T-cell (primary cell): Measurements from ENCODE around the gene TNFSF13. TPM values are rescaled to one million over a fixed set of nuclear protein-coding genes. Genes with fewer than 3 reads are reported as not detected.
"Not testable (repeated sequence)": the region's sequence is repeated elsewhere in the genome, so short reads cannot be mapped to it uniquely, and the experiment has no call there.

Source experiments
- ATAC-seq, 4 experiments: fragments of 200-7000 bp in 3 of 4; fragments of 150-1000 bp in 1 of 4; cut with Tn5 transposase; replicated peaks in 1 of 4; 1 replicate in 3 of 4; 2 replicates in 1 of 4; pipeline ENCODE4 v1.10.0; 2021; ENCODE audit warnings: moderate library complexity in 3 of 4, mild to moderate bottlenecking in 2 of 4, moderate number of reproducible peaks in 1 of 4
- CTCF ChIA-PET, 2 donors: fragments of 300-600 bp; sonication (Branson Sonifier 250); formaldehyde crosslinking; loops; one replicate each; lab custom pipeline; 2022; ENCODE audit warnings: antibody characterized with exemption in 2 of 2; lab: Charles Lee
- POLR2A ChIA-PET, 2 donors: fragments of 300-600 bp; sonication (Branson Sonifier 250); formaldehyde crosslinking; loops; one replicate each; lab custom pipeline; 2022; ENCODE audit warnings: antibody characterized with exemption in 2 of 2; lab: Charles Lee
- DNase-seq, 35 experiments: peaks; one replicate each; pipeline versions ENCODE4 v3.0.0 to v3.0.0-alpha.2; 2013 to 2023
- H3K27ac ChIP-seq: one replicate; pipeline ENCODE4 v1.5.1; 2013; ENCODE audit warnings: low read length
- H3K27me3 ChIP-seq, 2 experiments: replicated peaks in 1 of 2; 1 replicate in 1 of 2; 2 replicates in 1 of 2; pipeline versions ENCODE4 v1.6.1 to v1.7.0; 2013; ENCODE audit warnings: low read length in 1 of 2, mixed read lengths in 1 of 2; ENCODE audit not compliant: control insufficient read depth in 2 of 2, insufficient read depth in 2 of 2; ENCODE audit errors: extremely low read depth in 1 of 2
- H3K36me3 ChIP-seq, 2 donors: 1 replicate in 1 of 2; 2 replicates in 1 of 2; pipeline versions ENCODE4 v1.6.1 to v1.7.0; 2013; ENCODE audit warnings: low read length in 1 of 2; ENCODE audit not compliant: control insufficient read depth in 2 of 2, insufficient read depth in 1 of 2; ENCODE audit errors: extremely low read depth in 1 of 2
- H3K4me1 ChIP-seq, 2 experiments: 1 replicate in 1 of 2; 2 replicates in 1 of 2; pipeline versions ENCODE4 v1.6.1 to v1.7.0; 2013; ENCODE audit warnings: low read length in 2 of 2, mixed read lengths in 1 of 2; ENCODE audit not compliant: insufficient read depth in 2 of 2, control insufficient read depth in 1 of 2; ENCODE audit errors: extremely low read depth in 1 of 2
- H3K4me3 ChIP-seq, 2 donors: 1 replicate in 1 of 2; 2 replicates in 1 of 2; pipeline versions ENCODE4 v1.5.1 to v1.7.0; 2013; ENCODE audit warnings: mild to moderate bottlenecking in 2 of 2, low read length in 1 of 2, moderate library complexity in 1 of 2; ENCODE audit not compliant: control insufficient read depth in 1 of 2; ENCODE audit errors: extremely low read depth in 1 of 2
- H3K9me3 ChIP-seq: 2 replicates; pipeline ENCODE4 v1.7.0; 2013
- H3K27ac Mint-ChIP-seq, 2 donors: one replicate each; pipeline ENCODE4 v1.8.0; 2020 to 2021; ENCODE audit warnings: mild to moderate bottlenecking in 2 of 2, mixed read lengths in 2 of 2
- H3K27me3 Mint-ChIP-seq, 2 donors: one replicate each; pipeline ENCODE4 v1.8.0; 2021 to 2022; ENCODE audit warnings: mixed read lengths in 2 of 2
- H3K36me3 Mint-ChIP-seq: one replicate; pipeline ENCODE4 v1.8.0; 2021; ENCODE audit warnings: mixed read lengths
- H3K4me1 Mint-ChIP-seq, 3 donors: one replicate each; pipeline ENCODE4 v1.8.0; 2020 to 2022; ENCODE audit warnings: mixed read lengths in 3 of 3, mild to moderate bottlenecking in 1 of 3
- H3K4me3 Mint-ChIP-seq, 3 donors: one replicate each; pipeline ENCODE4 v1.8.0; 2020 to 2022; ENCODE audit warnings: mild to moderate bottlenecking in 3 of 3, mixed read lengths in 3 of 3, moderate library complexity in 3 of 3
- H3K9me3 Mint-ChIP-seq, 3 donors: one replicate each; pipeline ENCODE4 v1.8.0; 2020 to 2022; ENCODE audit warnings: mixed read lengths in 3 of 3
- WGBS: methylation state at CpG from one replicate; pipeline ENCODE4 v1.1.5; 2013; ENCODE audit warnings: missing lambda C conversion rate; ENCODE audit not compliant: insufficient coverage; 5-methylcytosine and 5-hydroxymethylcytosine counted together
- total RNA-seq, 35 experiments: library from RNA in 6 of 35; stranded (reverse) in 6 of 35; fragments of 120-200 nt in 1 of 35; gene quantifications; one replicate each; pipeline versions ENCODE4 v1.2.1 to v1.2.4 and lab custom pipeline; 2013 to 2026

Gene TNFSF13
- total RNA-seq, 5 donors from 2014 or later (not counting 1 experiment from before 2014, with no cell fraction given): 1.3 to 5.6 (median 4.6) TPM

DNA sequence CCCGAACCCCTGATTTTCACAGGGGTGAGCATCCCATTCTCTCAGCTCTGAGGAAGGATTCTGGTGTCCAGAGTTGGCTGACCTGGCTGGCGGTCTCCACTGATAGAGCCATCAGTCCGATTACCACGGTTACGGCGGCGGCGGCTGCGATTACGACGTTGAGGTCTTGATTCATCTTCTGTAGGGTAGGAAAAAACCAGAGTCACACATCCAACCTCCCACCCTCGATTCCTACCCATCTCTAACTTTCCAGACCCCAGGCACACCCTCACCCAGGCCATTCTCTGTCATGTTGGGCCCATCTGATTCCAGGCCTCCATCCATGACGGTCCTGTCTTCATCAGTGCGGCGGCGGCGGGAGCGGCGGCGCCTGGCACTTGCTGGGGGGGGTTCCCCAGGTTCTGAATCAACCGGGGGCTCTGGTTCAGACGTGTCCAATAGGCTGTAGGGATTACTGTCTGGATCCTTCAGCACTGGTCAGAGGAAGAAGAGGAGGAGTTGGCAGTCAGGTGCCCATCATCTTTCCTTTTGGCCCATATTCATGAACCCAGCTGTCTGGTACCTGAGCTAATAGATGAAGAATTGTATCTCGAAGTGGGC, 34.0 kb downstream of the TNFSF13 start:
- no peaks in the 10 kb centered on the region for H3K4me1 Mint-ChIP-seq
- no peaks in the 10 kb centered on the region for H3K9me3 Mint-ChIP-seq
- H3K9me3 ChIP-seq: no peaks in the 10 kb centered on the region
- peaks cover 15 to 76% of the 10 kb centered on the region in 2 donors for H3K36me3 ChIP-seq
- no peak overlapping the region for H3K27ac ChIP-seq
- ATAC-seq (no peak), DNase-seq (no peak)
- peaks cover 0 to 10% of the 10 kb centered on the region in 2 experiments for H3K4me1 ChIP-seq
- no peaks in the 10 kb centered on the region for H3K27me3 Mint-ChIP-seq
- ChIA-PET CTCF (no interaction called here), POLR2A (interaction anchor here in 1 of 2 donors (0.7 kb wide), 1 partner anchor 268 kb away, joined by 4 read pairs; no protein-coding TSS in a partner anchor)
- H3K27ac Mint-ChIP-seq: no peak overlapping the region
- 94% methylated on average over 9 of the region's 23 CpGs for WGBS
- no peak overlapping the region for H3K4me3 ChIP-seq
- peaks cover 54% of the 10 kb centered on the region for H3K36me3 Mint-ChIP-seq
- H3K4me3 Mint-ChIP-seq: no peak overlapping the region
- H3K27me3 ChIP-seq: no peaks in the 10 kb centered on the region

DNA sequence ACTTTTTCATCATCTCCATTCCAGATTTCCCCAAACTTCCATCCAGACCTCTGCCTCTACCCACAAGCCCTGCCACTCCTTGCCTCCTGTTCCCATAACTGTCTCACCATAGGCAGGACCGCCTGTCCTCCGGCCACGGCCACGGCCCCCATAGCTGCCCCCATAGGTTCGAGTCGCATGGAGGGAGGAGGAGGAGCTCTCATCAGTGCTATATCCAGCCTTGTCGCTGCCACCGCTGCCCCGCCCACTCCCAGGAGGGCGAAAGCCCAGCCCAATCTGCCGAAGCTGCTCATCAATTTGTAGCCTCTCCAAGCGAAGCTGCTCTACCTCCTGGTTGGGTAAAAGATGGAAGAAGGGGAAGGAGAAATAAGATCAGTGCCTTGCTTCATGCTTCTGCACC, 34.7 kb downstream of the TNFSF13 start:
- peaks cover 50% of the 10 kb centered on the region for H3K36me3 Mint-ChIP-seq
- H3K27me3 ChIP-seq: no peaks in the 10 kb centered on the region
- H3K36me3 ChIP-seq: peaks cover 12 to 73% of the 10 kb centered on the region in 2 donors
- H3K27me3 Mint-ChIP-seq: no peaks in the 10 kb centered on the region
- H3K4me1 Mint-ChIP-seq: no peaks in the 10 kb centered on the region
- ChIA-PET CTCF (no interaction called here), POLR2A (interaction anchor here in 1 of 2 donors (0.7 kb wide), 1 partner anchor 269 kb away, joined by 4 read pairs; no protein-coding TSS in a partner anchor)
- ATAC-seq (no peak), DNase-seq (no peak)
- no peak overlapping the region for H3K27ac ChIP-seq
- no CpG with 5 or more reads among the region's 12 CpGs for WGBS
- no peak overlapping the region for H3K27ac Mint-ChIP-seq
- H3K4me3 Mint-ChIP-seq: no peak overlapping the region
- no peak overlapping the region for H3K4me3 ChIP-seq
- H3K9me3 Mint-ChIP-seq: no peaks in the 10 kb centered on the region
- peaks cover 0 to 10% of the 10 kb centered on the region in 2 experiments for H3K4me1 ChIP-seq
- H3K9me3 ChIP-seq: no peaks in the 10 kb centered on the region

DNA sequence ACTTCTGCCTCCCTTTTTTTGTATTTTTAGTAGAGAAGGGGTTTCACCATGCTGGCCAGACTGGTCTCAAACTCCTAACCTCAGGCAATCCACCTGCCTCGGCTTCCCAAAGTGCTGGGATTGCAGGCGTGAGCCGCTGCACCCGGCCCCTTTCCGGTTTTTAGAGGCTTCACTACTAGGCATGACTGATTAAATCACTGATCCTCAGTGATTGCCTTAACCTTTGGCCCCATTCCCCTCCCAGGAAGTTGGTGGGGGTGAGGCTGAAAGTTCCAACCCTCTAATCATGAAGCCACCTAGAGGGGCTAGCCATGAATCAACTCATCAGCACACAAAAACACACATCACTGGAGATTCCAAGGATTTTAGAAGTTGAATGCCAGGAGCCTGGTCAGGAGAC, 39.0 kb downstream of the TNFSF13 start:
- H3K27me3 ChIP-seq, DNase-seq, H3K4me3 ChIP-seq, H3K4me1 ChIP-seq, POLR2A ChIA-PET, H3K4me1 Mint-ChIP-seq, CTCF ChIA-PET, H3K4me3 Mint-ChIP-seq, H3K27ac Mint-ChIP-seq, H3K9me3 ChIP-seq, H3K9me3 Mint-ChIP-seq, H3K27me3 Mint-ChIP-seq, ATAC-seq, H3K27ac ChIP-seq: not testable (repeated sequence)
- no CpG with 5 or more reads among the region's 5 CpGs for WGBS
- peaks cover 8 to 81% of the 10 kb centered on the region in 2 donors for H3K36me3 ChIP-seq
- H3K36me3 Mint-ChIP-seq: peaks cover 55% of the 10 kb centered on the region

DNA sequence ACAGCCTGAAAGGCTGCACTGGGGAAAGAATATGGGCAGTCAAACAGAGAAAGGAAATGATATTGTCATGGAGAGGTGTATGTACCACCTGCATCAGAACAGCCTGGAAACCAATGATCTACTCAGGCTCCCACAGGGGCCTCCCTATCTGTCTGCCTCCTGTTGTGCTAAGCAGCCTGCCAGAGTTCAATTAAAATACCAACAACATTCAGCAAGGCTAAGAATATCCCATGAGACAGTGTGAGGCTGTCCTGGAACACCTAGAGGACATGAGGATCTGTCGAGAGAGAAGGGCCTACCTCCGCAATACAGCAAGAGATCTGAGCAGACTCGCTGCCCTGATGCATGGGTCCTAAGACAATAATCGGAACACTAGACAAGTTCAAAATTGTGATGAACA, 47.7 kb downstream of the TNFSF13 start:
- Mint-ChIP-seq H3K36me3 (peaks cover 29% of the 10 kb centered on the region), H3K9me3 (no peaks in the 10 kb centered on the region), H3K27me3 (no peaks in the 10 kb centered on the region), H3K27ac (no peak overlapping the region), H3K4me1 (peaks cover 24 to 25% (median 24%) of the 10 kb centered on the region in 3 donors), H3K4me3 (no peak overlapping the region)
- CTCF ChIA-PET: no interaction called here
- Histone ChIP-seq H3K36me3 (peaks cover 0 to 39% of the 10 kb centered on the region in 2 donors), H3K4me1 (peaks cover 2 to 3% of the 10 kb centered on the region in 2 experiments), H3K9me3 (no peaks in the 10 kb centered on the region), H3K27me3 (no peaks in the 10 kb centered on the region), H3K4me3 (no peak overlapping the region), H3K27ac (no peak overlapping the region)
- ATAC-seq: no peak
- POLR2A ChIA-PET: no interaction called here
- no peak for DNase-seq
- 95% methylated on average over 4 of the region's 4 CpGs for WGBS

DNA sequence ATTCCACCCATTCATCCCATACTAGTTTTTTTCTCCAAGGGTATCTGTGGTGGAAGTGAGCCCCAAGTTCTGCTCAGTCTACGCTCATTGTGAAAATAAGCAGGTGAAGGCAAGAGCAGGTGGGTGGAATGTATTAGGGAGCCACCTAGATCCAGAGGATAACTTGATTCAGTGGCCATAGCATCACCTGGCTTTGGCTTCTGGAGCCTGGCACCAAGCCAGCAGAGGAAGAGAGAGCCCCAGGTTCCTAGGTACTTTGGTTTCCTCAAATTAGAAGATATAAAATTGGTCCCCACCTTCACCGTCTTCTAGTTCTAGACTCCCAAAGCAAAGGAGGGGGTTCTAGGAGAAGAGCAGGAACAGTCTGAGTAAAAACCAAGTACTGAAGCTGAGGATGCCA, 52.1 kb downstream of the TNFSF13 start:
- ATAC-seq (no peak), DNase-seq (no peak)
- no peak overlapping the region for H3K27ac Mint-ChIP-seq
- ChIA-PET POLR2A (no interaction called here), CTCF (no interaction called here)
- peaks cover 12 to 32% of the 10 kb centered on the region in 2 experiments for H3K4me1 ChIP-seq
- H3K4me3 Mint-ChIP-seq: no peak overlapping the region
- H3K4me1 Mint-ChIP-seq: peaks cover 50 to 52% (median 52%) of the 10 kb centered on the region in 3 donors
- no peaks in the 10 kb centered on the region for H3K9me3 Mint-ChIP-seq
- H3K27me3 Mint-ChIP-seq: no peaks in the 10 kb centered on the region
- peaks cover 0 to 12% of the 10 kb centered on the region in 2 donors for H3K36me3 ChIP-seq
- no peaks in the 10 kb centered on the region for H3K27me3 ChIP-seq
- no peaks in the 10 kb centered on the region for H3K9me3 ChIP-seq
- H3K4me3 ChIP-seq: no peak overlapping the region
- H3K36me3 Mint-ChIP-seq: peaks cover 6% of the 10 kb centered on the region
- WGBS: 100% methylated on average over 1 of the region's 2 CpGs
- no peak overlapping the region for H3K27ac ChIP-seq

Other genes with a start within 250 kb of the TNFSF13 start
- 100 to 1,000 TPM; 114 to 129 (median 125) TPM for gene GPS2, start 243.4 kb upstream of the TNFSF13 start, total RNA-seq
- gene NEURL4, start 229.4 kb upstream of the TNFSF13 start, total RNA-seq: 10 to 100 TPM; 49.5 to 90.2 (median 80.0) TPM
- 100 to 1,000 TPM; 531 to 781 (median 649) TPM for gene ACAP1, start 222.2 kb upstream of the TNFSF13 start, total RNA-seq
- 1 to 10 TPM; 2.4 to 7.3 (median 4.8) TPM for gene KCTD11, start 206.6 kb upstream of the TNFSF13 start, total RNA-seq
- gene TMEM95, start 203.6 kb upstream of the TNFSF13 start, total RNA-seq: not detected
- gene TNK1, start 177.7 kb upstream of the TNFSF13 start, total RNA-seq: 10 to 100 TPM in 3 of 5 donors, 1 to 10 TPM in 2; 5.7 to 18.3 (median 16.0) TPM
- 100 to 1,000 TPM; 101 to 145 (median 140) TPM for gene PLSCR3, start 164.2 kb upstream of the TNFSF13 start, total RNA-seq
- gene TMEM256, start 154.7 kb upstream of the TNFSF13 start, total RNA-seq: 10 to 100 TPM; 28.7 to 48.9 (median 45.6) TPM
- gene NLGN2, start 150.9 kb upstream of the TNFSF13 start, total RNA-seq: 1 to 10 TPM; 6.8 to 8.9 (median 8.4) TPM
- not detected for gene SPEM1, start 138.4 kb upstream of the TNFSF13 start, total RNA-seq
- gene SPEM2, start 133.1 kb upstream of the TNFSF13 start, total RNA-seq: not detected
- gene SPEM3, start 129.9 kb upstream of the TNFSF13 start, total RNA-seq: not detected
- 10 to 100 TPM in 3 of 5 donors, 1 to 10 TPM in 2; 8.8 to 26.9 (median 23.5) TPM for gene TMEM102, start 123.3 kb upstream of the TNFSF13 start, total RNA-seq
- 1 to 10 TPM; 2.4 to 4.2 (median 3.3) TPM for gene FGF11, start 119.2 kb upstream of the TNFSF13 start, total RNA-seq
- gene CHRNB1, start 113.7 kb upstream of the TNFSF13 start, total RNA-seq: 10 to 100 TPM in 3 of 5 donors, 1 to 10 TPM in 2; 6.6 to 12.0 (median 11.0) TPM
- gene ZBTB4, start 79.1 kb upstream of the TNFSF13 start, total RNA-seq: 10 to 100 TPM; 64.0 to 86.6 (median 82.7) TPM
- gene SLC35G6, start 77.3 kb upstream of the TNFSF13 start, total RNA-seq: not detected
- gene POLR2A, start 74.4 kb upstream of the TNFSF13 start, total RNA-seq: 100 to 1,000 TPM; 198 to 444 (median 212) TPM
- gene TNFSF12, start 9.7 kb upstream of the TNFSF13 start, total RNA-seq: 10 to 100 TPM; 38.3 to 72.8 (median 61.4) TPM
- 10 to 100 TPM; 38.7 to 43.3 (median 42.6) TPM for gene SENP3, start 3.2 kb downstream of the TNFSF13 start, total RNA-seq
- 1 to 10 TPM in 3 of 5 donors, not detected in 2; 4.4 to 7.0 (median 5.5) TPM for gene CD68, start 20.9 kb downstream of the TNFSF13 start, total RNA-seq
- 10 to 100 TPM; 27.0 to 31.4 (median 28.6) TPM for gene MPDU1, start 25.1 kb downstream of the TNFSF13 start, total RNA-seq
- gene SOX15, start 31.3 kb downstream of the TNFSF13 start, total RNA-seq: 1 to 10 TPM in 2 of 5 donors, under 1 TPM in 1, not detected in 2; 0.70 to 1.2 (median 1.1) TPM
- 10 to 100 TPM; 25.4 to 44.7 (median 40.5) TPM for gene FXR2, start 56.1 kb downstream of the TNFSF13 start, total RNA-seq
- gene SAT2, start 69.1 kb downstream of the TNFSF13 start, total RNA-seq: 10 to 100 TPM; 53.2 to 68.8 (median 58.5) TPM
- gene SHBG, start 71.4 kb downstream of the TNFSF13 start, total RNA-seq: not detected
- under 1 TPM in 4 of 5 donors, not detected in 1; 0.07 to 0.57 (median 0.43) TPM for gene ATP1B2, start 92.2 kb downstream of the TNFSF13 start, total RNA-seq
- gene TP53, start 128.7 kb downstream of the TNFSF13 start, total RNA-seq: 100 to 1,000 TPM in 2 of 5 donors, 10 to 100 TPM in 3; 65.1 to 108 (median 93.5) TPM
- gene WRAP53, start 129.7 kb downstream of the TNFSF13 start, total RNA-seq: 10 to 100 TPM in 3 of 5 donors, 1 to 10 TPM in 2; 8.0 to 14.6 (median 13.1) TPM
- gene EFNB3, start 146.5 kb downstream of the TNFSF13 start, total RNA-seq: under 1 TPM in 3 of 5 donors, not detected in 2; 0.07 to 0.19 (median 0.18) TPM
- not detected for gene DNAH2, start 159.0 kb downstream of the TNFSF13 start, total RNA-seq